Upper lobe of left lung (tissue), 4 donors: ENCODE measurements around the gene GPR162.

Experiments used
- EP300 ChIP-seq, 4 donors: sonication (generic); formaldehyde crosslinking; IDR thresholded peaks; one replicate each; pipeline ENCODE4 v1.5.1; 2017; ENCODE audit warnings: antibody characterized with exemption in 4 of 4, control low read depth in 2 of 4
- TF ChIP-seq, protein P1 (sequence below), 6 experiments: fragments of 450-650 bp in 4 of 6; fragments of 200-600 bp in 2 of 6; sonication (generic) in 2 of 6; IDR thresholded peaks; one replicate each; pipeline ENCODE4 v1.5.1; 2016 to 2019; ENCODE audit warnings: antibody characterized with exemption in 6 of 6

DNA sequence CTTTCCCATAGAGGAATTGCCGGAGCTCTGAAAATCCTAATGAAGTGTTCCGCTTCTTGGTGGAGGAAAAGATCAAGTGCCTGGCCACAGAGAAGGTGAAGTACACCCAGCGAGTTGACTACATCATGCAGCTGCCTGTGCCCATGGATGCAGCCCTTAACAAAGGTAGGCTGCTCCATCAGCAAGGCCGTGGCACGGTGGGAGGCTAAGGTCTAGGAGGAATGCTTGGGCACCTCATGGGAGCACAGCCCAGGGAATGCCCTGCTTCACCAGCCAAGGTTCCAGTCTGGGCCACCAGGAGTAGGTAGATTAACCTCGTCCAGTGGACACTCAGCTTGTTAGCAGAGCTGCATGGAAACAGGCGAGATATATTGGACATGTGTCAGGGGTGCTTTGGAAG lies 39.3 kb downstream of the GPR162 start:
- TF ChIP-seq, protein P1, sequence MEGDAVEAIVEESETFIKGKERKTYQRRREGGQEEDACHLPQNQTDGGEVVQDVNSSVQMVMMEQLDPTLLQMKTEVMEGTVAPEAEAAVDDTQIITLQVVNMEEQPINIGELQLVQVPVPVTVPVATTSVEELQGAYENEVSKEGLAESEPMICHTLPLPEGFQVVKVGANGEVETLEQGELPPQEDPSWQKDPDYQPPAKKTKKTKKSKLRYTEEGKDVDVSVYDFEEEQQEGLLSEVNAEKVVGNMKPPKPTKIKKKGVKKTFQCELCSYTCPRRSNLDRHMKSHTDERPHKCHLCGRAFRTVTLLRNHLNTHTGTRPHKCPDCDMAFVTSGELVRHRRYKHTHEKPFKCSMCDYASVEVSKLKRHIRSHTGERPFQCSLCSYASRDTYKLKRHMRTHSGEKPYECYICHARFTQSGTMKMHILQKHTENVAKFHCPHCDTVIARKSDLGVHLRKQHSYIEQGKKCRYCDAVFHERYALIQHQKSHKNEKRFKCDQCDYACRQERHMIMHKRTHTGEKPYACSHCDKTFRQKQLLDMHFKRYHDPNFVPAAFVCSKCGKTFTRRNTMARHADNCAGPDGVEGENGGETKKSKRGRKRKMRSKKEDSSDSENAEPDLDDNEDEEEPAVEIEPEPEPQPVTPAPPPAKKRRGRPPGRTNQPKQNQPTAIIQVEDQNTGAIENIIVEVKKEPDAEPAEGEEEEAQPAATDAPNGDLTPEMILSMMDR (IDR thresholded peaks at IDR 0.05): no peak
- no peak for TF ChIP-seq EP300 (IDR thresholded peaks at IDR 0.05)
